NB4 (cell line): ENCODE data around the gene ZBTB8A.

ENCODE experiments used
- CTCF ChIP-seq: IDR thresholded peaks from one replicate; pipeline ENCODE4 v1.5.1; 2012; ENCODE audit warnings: low read depth, low read length
- MAX ChIP-seq: IDR thresholded peaks from 2 replicates; pipeline ENCODE4 v1.6.1; 2011; ENCODE audit warnings: low read depth, low read length
- MYC ChIP-seq: IDR thresholded peaks from 2 replicates; pipeline ENCODE4 v1.6.1; 2011; ENCODE audit warnings: low read depth, low read length
- POLR2A ChIP-seq: IDR thresholded peaks from 2 replicates; pipeline ENCODE4 v1.6.1; 2011; ENCODE audit warnings: mild to moderate bottlenecking; ENCODE audit not compliant: insufficient read length; ENCODE audit errors: extremely low read depth

GRCh38 chr1:32509939-32510338 is 29.3 kb upstream of the ZBTB8A start:
- TF ChIP-seq CTCF (no peak), POLR2A (no peak), MYC (no peak), MAX (no peak)
